ENCODE results near the gene AURKAIP1. TPM values are rescaled to one million over a fixed set of nuclear protein-coding genes. Genes with fewer than 3 reads are reported as not detected.
A peak's percentile ranks its signal among the peaks of the same experiment; 100 is the strongest.

The AURKAIP1 gene
- polyA plus RNA-seq, 1 donor (not counting 4 experiments of a cell fraction or from before 2014, with no cell fraction given) = 86.9 TPM

DNA sequence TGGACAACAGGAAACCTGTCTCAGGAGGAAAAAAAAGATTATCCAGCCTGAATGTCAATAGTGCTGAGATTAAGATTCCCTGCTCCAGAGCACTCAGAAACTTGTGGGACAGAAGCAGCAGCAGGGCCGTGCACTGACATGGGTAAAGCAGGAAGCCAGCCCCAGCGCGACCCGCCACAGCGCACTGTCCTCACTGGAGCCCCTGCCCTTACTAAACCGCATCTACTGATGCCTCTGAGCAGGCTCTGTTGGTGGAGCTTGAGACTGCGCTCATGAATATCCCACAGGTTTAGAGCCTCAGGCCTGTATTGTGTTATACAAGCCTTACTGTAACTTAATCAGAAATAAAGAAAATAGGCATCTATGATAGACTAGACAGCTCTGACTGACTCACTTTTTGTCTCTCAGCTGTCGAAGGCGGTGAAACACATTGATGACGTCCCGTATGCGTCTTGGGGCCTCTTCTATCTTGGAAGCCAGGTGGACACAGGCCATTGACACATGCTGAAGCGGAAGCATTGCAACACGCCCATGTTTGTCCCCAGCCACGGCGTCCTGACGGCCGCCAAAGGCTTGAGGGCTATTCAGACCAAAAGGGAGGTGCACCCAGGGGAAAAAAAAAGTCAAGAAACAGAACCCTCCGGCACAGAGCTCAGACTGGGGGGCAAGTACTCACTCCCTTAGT is 23.0 kb upstream of the AURKAIP1 start:
- Histone ChIP-seq H3K9me1 (ENCODE audit: control insufficient read depth, extremely low read depth, insufficient read depth, low read length) (no peaks in the 10 kb centered on the region), H3K9ac (ENCODE audit: control insufficient read depth, extremely low read depth, insufficient read depth, low read length) (peak overlapping the region; percentile 90), H2AFZ (ENCODE audit: control insufficient read depth, low read length) (no peak overlapping the region), H3K4me1 (ENCODE audit: control insufficient read depth, extremely low read depth, insufficient read depth, low read length) (peaks cover 35% of the 10 kb centered on the region), H3K36me3 (ENCODE audit: control insufficient read depth in 2 of 2, extremely low read depth in 1 of 2, insufficient read depth in 2 of 2, low read length in 2 of 2) (peaks cover 34 to 53% of the 10 kb centered on the region in 2 experiments), H3K79me2 (ENCODE audit: control insufficient read depth, insufficient read depth, low read length) (peaks cover 69% of the 10 kb centered on the region), H3K27ac (ENCODE audit: control insufficient read depth, insufficient read depth, low read length) (peak overlapping the region; percentile 84), H4K20me1 (ENCODE audit: control insufficient read depth, extremely low read depth, insufficient read depth, low read length) (peaks cover 7% of the 10 kb centered on the region), H3K4me2 (ENCODE audit: control insufficient read depth, extremely low read depth, insufficient read depth, low read depth, low read length) (peak overlapping the region; percentile 98), H3K9me3 (ENCODE audit: control insufficient read depth, low read depth, low read length) (no peaks in the 10 kb centered on the region), H3K4me3 (ENCODE audit: control insufficient read depth in 2 of 3, extremely low read depth in 1 of 3, insufficient read depth in 2 of 3, low read depth in 1 of 3, low read length in 3 of 3) (peak overlapping the region; percentile 92 to 97 (median 97)), H3K27me3 (ENCODE audit: control insufficient read depth, extremely low read depth, insufficient read depth, low read length) (no peaks in the 10 kb centered on the region)
- dilution Hi-C loops (cut with MboI; ENCODE audit: extremely low pct_ligation_motif_present, low sequenced_read_pairs) = no loop called here
- FAIRE-seq (no peak), DNase-seq (ENCODE audit: low read depth, low spot score) (no peak)
- TF ChIP-seq EZH2 (IDR thresholded peaks at IDR 0.05; ENCODE audit: low read length) (no peak), CTCF (optimal IDR thresholded peaks at IDR 0.05 in 1 of 3, IDR thresholded peaks at IDR 0.05 in 1 of 3, conservative IDR thresholded peaks at IDR 0.05 in 1 of 3; ENCODE audit: extremely low read depth in 1 of 3, insufficient read depth in 2 of 3, low read length in 3 of 3) (no peak)

GRCh38 chr1:1395166-1395565 is 20.2 kb upstream of the AURKAIP1 start:
- FAIRE-seq (no peak), DNase-seq (ENCODE audit: low read depth, low spot score) (no peak)
- Histone ChIP-seq H2AFZ (ENCODE audit: control insufficient read depth, low read length) (no peak overlapping the region), H3K79me2 (ENCODE audit: control insufficient read depth, insufficient read depth, low read length) (peaks cover 58% of the 10 kb centered on the region), H3K9me1 (ENCODE audit: control insufficient read depth, extremely low read depth, insufficient read depth, low read length) (no peaks in the 10 kb centered on the region), H3K27ac (ENCODE audit: control insufficient read depth, insufficient read depth, low read length) (no peak overlapping the region), H3K4me2 (ENCODE audit: control insufficient read depth, extremely low read depth, insufficient read depth, low read depth, low read length) (no peak overlapping the region), H3K27me3 (ENCODE audit: control insufficient read depth, extremely low read depth, insufficient read depth, low read length) (no peaks in the 10 kb centered on the region), H3K9me3 (ENCODE audit: control insufficient read depth, low read depth, low read length) (no peaks in the 10 kb centered on the region), H3K36me3 (ENCODE audit: control insufficient read depth in 2 of 2, extremely low read depth in 1 of 2, insufficient read depth in 2 of 2, low read length in 2 of 2) (peaks cover 45 to 53% of the 10 kb centered on the region in 2 experiments), H3K9ac (ENCODE audit: control insufficient read depth, extremely low read depth, insufficient read depth, low read length) (no peak overlapping the region), H3K4me1 (ENCODE audit: control insufficient read depth, extremely low read depth, insufficient read depth, low read length) (peaks cover 9% of the 10 kb centered on the region), H4K20me1 (ENCODE audit: control insufficient read depth, extremely low read depth, insufficient read depth, low read length) (no peaks in the 10 kb centered on the region), H3K4me3 (ENCODE audit: control insufficient read depth in 2 of 3, extremely low read depth in 1 of 3, insufficient read depth in 2 of 3, low read depth in 1 of 3, low read length in 3 of 3) (no peak overlapping the region)
- TF ChIP-seq CTCF (optimal IDR thresholded peaks at IDR 0.05 in 1 of 3, IDR thresholded peaks at IDR 0.05 in 1 of 3, conservative IDR thresholded peaks at IDR 0.05 in 1 of 3; ENCODE audit: extremely low read depth in 1 of 3, insufficient read depth in 2 of 3, low read length in 3 of 3) (no peak), EZH2 (IDR thresholded peaks at IDR 0.05; ENCODE audit: low read length) (no peak)
- dilution Hi-C loops (cut with MboI; ENCODE audit: extremely low pct_ligation_motif_present, low sequenced_read_pairs) = no loop called here

Data from keratinocyte (primary cell).